Endothelial cell of umbilical vein (primary cell): ENCODE results near the gene RABEP1.

Source experiments
- EZH2 ChIP-seq: IDR thresholded peaks from 2 replicates; pipeline ENCODE4 v1.6.1; 2012; ENCODE audit warnings: borderline replicate concordance, low read depth, mild to moderate bottlenecking, moderate library complexity, low read length, inconsistent platforms; ENCODE audit not compliant: severe bottlenecking
- FOS ChIP-seq: IDR thresholded peaks from 2 replicates; pipeline ENCODE4 v1.6.1; 2011; ENCODE audit warnings: mild to moderate bottlenecking, low read length, moderate library complexity, borderline replicate concordance; ENCODE audit not compliant: insufficient read depth
- MYC ChIP-seq: IDR thresholded peaks from one replicate; pipeline ENCODE4 v1.6.1; 2011; ENCODE audit warnings: mild to moderate bottlenecking, low read depth, low read length
- POLR2A ChIP-seq: IDR thresholded peaks from 2 replicates; pipeline ENCODE4 v1.6.1; 2012; ENCODE audit warnings: low read depth, mild to moderate bottlenecking, control low read depth, low read length
- POLR2AphosphoS5 ChIP-seq: IDR thresholded peaks from 2 replicates; pipeline ENCODE4 v1.6.1; 2012; ENCODE audit warnings: low read depth, mild to moderate bottlenecking, control low read depth, low read length, moderate library complexity; ENCODE audit not compliant: insufficient read depth
- TF ChIP-seq, protein P1 (sequence below), 2 donors: IDR thresholded peaks; 1 replicate in 1 of 2; 2 replicates in 1 of 2; pipeline ENCODE4 v1.5.1; 2011; ENCODE audit warnings: low read length in 2 of 2, mild to moderate bottlenecking in 2 of 2, moderate library complexity in 2 of 2, control low read depth in 1 of 2, inconsistent platforms in 1 of 2, low read depth in 1 of 2; ENCODE audit not compliant: insufficient read depth in 1 of 2; ENCODE audit errors: extremely low read depth in 1 of 2

DNA sequence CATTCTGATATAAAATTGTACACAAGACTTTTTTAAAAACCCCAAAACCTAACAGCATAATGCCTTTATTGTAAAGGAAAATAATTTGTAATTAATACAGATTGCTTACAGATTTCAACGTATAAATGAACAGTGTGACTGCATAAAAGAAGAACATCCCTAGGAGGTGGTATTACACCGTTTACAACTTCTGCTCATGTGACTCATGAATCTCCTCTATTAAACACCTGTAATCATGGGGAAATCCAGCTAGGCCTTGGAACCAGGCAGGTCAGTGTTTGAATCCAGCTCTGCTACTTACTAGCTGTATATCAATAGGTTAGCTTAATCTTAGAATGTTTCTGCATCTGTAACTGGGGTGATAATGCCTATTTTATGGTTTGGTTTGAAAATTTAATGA, 15.2 kb downstream of the RABEP1 start:
- TF ChIP-seq POLR2A (no peak), POLR2AphosphoS5 (no peak), FOS (no peak), EZH2 (no peak), MYC (no peak)
- TF ChIP-seq, protein P1, sequence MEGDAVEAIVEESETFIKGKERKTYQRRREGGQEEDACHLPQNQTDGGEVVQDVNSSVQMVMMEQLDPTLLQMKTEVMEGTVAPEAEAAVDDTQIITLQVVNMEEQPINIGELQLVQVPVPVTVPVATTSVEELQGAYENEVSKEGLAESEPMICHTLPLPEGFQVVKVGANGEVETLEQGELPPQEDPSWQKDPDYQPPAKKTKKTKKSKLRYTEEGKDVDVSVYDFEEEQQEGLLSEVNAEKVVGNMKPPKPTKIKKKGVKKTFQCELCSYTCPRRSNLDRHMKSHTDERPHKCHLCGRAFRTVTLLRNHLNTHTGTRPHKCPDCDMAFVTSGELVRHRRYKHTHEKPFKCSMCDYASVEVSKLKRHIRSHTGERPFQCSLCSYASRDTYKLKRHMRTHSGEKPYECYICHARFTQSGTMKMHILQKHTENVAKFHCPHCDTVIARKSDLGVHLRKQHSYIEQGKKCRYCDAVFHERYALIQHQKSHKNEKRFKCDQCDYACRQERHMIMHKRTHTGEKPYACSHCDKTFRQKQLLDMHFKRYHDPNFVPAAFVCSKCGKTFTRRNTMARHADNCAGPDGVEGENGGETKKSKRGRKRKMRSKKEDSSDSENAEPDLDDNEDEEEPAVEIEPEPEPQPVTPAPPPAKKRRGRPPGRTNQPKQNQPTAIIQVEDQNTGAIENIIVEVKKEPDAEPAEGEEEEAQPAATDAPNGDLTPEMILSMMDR (IDR thresholded peaks at IDR 0.05; ENCODE audit: extremely low read depth in 1 of 2, insufficient read depth in 1 of 2, low read depth in 1 of 2, low read length in 2 of 2) = no peak
